ENCODE results near the gene ST8SIA4.

Gene ST8SIA4, protein sequence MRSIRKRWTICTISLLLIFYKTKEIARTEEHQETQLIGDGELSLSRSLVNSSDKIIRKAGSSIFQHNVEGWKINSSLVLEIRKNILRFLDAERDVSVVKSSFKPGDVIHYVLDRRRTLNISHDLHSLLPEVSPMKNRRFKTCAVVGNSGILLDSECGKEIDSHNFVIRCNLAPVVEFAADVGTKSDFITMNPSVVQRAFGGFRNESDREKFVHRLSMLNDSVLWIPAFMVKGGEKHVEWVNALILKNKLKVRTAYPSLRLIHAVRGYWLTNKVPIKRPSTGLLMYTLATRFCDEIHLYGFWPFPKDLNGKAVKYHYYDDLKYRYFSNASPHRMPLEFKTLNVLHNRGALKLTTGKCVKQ

DNA sequence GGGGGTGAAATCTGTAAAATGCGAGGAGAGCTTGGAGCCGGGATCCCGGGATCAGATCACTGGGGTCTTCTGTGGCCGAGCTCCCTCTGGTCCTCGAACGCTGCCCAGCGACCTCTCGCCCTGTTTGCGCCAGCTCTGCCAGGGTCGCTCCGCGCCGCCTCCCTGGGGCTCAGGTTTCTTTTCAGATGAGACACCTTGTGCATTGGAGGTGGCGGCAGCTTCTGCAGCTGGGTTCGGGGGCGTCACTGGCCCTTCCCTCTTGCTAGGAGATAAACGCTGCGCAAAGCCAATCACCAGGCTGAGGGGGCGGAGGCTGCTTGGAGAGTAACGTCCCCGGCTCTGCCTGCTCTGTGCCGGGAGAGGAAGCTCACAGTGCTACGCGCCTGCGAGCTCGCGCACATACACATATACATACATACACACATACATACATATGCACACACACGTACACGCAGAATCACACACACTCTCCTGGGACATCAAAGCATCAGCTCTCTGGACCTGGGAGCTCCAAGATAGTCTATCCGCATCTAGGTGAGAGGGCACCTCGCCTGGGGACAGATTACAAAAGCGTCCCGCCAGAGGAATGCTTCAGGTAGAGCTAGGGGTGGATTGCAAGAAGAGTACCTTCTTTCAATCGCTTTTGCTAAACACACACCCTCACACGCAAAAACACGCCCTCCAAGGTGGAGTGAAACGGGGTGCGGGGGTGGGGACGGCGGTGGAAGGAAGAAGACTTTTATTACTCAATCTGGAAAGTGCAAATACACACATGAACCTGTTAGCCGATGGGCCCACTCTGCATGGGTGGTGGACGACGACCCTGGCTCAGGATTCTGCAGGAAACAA is at the start of gene ST8SIA4:
Gene ST8SIA4, minus strand, starts transcription at position 244 of the 849 bp plus-strand sequence. CDS start 327 bp downstream, outside the sequence.
- peak; percentile 88 to 89 for DNase-seq

DNA sequence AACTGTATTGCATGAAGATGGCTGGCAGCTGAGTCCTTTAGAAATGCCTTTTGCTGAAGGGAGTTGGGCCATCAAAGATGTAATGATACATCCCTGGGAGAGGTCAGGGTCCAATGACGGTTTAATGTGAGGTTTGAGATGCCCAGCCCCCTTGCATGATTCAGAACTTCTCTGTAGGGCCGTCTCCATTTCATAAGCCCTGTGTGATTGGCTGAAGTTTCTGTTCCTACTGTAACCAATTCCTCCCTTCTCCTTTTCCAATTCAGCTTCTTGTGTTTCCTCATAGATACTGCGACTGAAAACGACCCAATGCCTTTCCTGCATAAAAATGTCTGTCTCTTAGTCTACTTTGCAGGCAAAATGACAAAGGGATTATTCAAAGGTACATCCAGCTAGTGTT is 47.9 kb upstream of the ST8SIA4 start:
- no peak for DNase-seq

DNA sequence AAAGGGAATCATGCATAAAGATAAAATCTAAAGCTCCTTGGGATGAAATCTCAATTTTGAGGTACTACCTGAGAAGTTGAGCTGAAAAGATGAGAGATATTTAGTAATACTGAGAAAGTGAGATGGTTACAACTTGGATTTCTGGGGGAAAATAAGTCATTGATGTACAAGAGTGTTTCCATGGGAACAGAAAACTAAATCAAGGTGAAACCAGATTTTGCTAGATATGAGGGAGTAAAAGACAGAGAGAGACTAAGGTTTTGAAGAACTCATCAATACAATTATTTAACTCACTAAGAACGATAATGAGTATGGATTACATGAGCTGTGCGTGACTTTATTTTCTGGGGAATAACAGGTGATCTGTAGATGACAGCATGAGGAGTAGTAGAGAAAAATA is 10.2 kb upstream of the ST8SIA4 start:
- DNase-seq: no peak

DNA sequence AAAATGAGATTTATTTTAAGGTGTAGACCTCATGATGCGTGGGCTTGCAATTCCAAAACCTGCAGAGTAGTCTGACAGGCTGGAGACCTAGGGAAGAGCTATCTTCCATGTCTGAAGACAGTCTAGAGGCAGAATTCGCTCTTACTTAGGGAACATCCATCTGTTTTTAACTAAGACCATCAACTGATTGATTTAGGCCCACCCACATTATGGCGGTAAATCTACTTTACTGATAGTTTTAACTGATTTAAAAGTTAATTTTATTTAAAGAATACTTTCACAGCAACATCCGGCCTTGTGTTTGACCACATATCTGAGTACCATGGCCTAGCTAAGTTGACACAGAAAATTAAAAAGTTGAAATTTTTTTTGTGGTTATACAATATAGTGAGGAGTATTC is 6.0 kb upstream of the ST8SIA4 start:
- no peak for DNase-seq

DNA sequence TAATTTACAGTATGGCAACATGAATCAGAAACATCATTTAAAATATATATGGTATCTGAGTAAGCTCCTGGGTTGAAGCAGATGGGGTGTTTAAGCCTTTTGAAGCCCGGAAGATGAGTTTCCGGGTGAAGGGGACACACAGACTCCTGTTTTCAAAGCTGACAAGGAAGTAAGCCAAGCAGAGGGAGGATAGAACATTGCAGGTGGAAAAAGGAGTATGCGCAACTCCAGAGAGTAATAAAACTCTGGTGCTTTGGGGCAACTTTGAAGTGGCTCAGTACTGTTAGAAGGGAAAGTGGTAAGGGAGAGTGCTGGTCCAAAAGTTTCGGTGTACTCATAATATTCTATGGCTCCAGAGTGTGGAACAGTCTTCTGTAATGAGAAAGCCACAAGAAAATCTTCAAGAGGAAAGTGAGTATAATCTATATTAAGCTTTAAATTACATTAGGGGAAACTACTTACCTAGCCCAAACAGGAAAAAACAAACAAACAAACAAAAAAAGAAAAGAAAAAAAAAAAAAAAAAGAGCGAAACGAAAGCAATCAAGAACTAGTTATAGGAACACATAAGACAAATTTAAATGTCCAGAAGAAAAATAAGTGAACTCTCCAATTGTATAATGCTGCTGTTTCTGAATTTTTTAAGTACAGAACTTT is 2.3 kb upstream of the ST8SIA4 start:
- DNase-seq: no peak

DNA sequence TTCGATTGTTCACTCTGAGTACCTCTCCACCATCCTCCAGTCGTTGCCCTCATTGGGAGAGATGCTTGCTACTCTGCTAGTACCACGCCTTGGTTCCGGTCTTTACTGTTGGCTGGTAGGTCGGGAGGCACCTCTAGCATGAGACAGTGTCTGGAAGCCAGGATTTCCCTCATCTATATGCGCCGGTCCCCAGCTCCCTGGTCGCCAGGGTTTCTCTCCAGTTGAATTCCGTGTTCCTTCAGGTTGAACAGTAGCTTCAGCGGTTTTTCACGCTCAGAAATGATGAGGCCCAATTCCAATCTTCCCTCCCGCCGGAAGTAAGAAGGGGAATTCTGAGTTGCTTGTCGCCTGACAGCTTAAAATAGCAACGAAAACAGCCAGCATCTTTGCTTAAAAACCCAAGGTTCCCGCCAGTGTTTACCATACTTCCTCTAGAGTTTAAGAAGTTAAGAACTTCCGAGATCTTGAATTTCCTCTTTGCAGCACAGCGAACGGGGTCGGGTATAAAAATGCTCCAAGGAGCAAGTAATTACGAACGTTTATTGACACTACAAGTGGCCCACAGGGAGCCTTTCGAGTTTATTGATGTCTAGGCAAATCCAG is 1.3 kb upstream of the ST8SIA4 start:
- DNase-seq: peak in 1 of 2 experiments; percentile 30

DNA sequence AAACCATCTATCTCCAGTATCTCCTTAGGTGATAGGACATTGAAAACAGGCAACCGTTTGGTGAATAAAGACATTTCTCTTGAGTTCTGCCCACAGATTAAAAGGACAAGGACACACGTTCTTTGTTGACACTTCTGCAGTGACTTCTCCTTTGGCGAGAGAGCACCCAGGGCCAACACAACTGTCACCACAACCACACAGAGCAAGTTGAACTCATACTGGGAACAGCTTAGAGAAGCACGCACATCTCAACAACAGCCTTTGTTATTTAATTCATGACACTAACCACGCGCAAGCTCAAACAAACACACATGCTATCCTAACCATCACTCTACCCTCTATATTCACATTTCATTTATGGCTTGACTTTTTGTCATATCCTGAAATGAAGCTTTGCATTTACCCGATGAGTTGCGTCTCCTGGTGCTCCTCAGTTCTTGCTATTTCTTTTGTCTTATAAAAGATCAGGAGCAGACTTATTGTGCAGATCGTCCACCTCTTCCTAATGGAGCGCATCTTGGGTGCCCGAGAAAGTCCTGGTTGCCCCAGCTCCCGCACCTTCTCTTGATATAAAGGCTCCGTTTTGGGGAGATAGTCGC is 543 bp downstream of the ST8SIA4 start:
- DNase-seq: peak in 1 of 2 experiments; percentile 7

DNA sequence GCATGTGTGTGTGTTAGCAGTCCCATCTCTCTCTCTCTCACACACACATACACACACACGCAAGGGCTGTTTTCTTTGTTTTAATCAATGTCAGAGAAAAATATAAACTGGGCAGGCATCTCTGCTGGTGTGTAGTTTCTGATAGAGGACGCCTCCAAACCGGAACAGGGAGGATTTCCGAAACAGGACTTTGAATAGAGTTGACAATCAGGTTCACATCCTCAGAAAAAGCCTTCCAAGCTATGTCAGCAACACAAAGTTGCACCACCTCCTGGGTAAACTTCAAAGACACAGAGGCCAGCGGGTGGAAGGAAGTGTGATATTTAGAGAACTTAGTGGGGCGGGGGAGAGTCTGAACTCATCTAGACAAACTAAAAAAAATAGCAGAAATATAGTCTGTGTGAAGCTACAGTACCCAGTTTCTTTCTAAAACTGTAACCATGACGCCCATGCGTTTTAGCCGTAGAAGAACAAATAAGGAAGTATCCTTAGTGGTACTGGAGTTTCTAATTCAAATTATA is 1.2 kb downstream of the ST8SIA4 start:
- DNase-seq: peak; percentile 53 to 55

DNA sequence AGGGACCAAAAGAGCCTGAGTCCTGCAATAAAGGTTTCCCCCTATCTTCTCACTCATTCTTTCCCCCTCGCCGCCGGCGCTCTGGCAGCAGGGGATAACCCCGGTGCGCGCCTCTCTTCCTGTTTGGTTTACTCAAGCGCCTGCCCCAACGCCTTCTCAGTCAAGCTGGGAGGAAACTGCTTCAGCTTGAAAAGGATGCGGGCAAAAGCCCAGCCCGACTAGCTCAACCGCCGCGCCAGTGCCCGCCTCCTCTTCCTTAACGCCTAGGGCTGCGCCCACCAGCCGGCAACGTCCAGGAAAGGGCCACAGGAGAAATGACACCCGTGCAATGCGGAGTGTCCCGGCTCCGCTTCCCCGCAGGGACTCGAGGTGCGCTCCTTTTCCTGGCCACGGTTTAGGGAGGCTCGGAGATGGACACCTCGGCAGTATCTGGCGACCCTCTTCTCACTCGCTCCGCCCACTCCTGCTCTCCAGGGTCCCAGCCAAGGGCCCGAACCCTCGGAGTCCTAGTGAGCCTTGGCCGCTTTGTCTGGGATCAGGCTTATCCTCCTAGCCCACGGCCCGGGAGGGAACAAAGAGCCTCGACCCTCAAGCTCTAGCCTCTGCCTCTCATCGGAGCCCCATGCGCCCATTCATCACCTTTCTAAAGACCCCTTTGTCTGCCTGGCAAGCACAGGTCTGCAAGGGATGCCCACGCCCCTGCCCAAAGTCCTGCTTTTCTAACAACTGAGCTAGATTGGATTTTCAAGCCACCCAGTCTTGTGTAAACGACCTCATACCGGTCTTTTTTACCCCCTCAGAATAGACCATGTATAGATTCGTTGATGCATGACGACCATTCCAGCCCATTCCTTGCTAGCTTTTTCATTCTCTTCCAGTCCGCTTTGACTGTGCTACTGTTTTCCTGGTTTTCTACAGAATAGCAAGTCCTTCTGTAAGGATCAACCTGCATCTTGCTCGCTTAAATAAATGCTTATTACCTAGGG is 2.0 kb downstream of the ST8SIA4 start:
- DNase-seq: peak; percentile 92 to 94

DNA sequence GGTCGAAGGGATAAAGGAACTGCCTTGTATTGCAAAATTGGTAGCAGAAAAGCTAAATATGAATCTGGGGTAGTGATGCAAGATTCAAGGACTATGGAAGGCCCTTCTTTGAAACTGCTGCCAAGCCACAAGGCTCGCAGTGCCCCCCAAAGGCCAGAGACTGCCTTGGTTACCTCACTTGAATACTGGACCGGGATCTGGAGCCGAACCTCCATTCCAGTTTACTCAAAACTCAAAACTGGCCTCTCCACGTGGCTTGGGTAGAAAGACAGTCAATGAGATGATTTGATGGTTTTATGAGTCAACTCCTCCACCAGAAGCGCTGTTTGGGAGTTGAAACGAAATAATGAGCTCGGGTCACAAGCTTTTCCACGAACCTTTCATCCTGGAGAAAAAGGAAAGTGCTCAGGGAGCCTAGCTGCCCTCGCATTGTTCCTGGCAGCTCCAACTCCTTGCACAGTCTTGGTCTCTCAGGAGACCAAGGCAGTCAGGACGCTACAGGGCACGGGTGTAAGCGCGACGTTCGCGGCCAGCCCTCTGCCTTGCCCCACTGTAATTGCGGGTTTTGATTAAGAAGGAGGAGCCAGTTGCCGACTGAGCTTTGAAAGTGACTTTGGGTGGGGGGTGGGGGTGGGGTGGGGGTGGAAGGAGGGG is 2.8 kb downstream of the ST8SIA4 start:
- peak; percentile 42 to 49 for DNase-seq

DNA sequence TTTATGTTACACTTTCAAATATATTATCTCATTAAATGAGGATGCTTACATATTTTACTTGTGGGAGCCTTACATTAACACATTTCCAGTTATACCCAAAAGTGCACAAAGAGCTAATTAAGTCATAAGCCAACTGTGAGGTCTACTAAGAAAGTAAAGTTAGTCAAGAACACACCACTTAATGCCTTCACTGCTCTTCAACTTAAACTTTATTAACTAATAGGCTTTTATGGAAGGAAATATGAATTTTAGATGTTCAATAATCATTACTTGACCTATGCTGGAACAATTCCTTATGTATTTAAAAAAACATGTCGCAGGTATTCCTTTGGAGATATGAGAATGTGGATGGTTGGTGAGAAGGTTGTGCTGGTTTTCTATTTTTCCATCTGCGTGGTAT is 3.4 kb downstream of the ST8SIA4 start:
- no peak for DNase-seq

DNA sequence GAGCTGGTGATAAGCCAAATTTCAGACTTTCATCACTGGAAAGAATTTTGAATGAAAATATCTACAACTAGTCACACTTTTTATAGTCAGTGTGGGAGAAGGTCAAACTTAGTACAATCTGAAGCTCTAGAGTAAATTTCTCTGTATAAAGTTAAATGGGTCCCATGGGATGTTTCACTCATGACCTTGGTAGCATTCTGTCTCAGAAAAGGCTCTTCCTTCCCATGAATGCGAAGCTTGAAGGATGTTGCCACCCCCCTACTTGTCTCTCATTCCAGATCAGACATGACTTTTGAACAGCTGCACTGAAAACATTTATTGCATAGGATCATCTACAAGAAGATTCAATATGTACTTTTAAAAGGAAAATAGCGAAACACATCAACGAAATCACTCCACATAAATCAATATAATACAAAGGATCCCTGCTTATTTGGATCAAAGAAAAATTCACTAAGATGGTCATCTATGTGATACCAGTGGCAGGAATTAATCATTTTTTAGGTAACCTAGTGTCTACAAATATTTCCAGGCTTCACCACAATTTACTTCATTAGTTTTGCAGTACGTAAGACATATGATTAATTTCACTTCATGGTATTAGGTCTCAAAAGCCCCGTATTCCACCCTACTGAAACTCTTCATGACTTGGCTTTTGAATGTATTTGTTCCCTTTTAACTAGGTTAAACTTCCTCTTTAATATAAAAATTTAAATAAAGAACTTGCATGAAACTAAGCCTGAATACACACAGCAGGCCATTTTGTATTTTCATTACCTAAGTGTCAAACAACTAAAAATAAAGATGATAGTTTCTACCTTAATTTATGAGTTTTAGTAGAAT is 4.4 kb downstream of the ST8SIA4 start:
- DNase-seq: no peak

DNA sequence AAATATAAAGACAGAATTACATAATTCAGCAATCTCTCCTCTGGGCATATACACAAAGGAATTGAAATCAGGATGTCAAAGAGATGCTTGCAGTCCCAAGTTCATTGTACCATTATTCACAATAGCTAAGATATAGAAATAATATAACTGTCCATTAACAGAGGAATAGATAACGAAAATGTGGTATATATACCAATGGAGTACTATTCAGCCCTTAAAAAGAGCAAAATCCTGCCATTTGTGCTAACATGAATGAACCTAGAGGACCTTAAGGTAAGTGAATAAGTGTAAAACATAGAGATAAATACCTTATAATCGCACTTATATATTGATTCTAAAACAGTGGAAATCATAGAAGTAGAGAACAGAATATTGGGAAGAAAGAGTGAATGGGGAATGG is 7.0 kb downstream of the ST8SIA4 start:
- DNase-seq: no peak

DNA sequence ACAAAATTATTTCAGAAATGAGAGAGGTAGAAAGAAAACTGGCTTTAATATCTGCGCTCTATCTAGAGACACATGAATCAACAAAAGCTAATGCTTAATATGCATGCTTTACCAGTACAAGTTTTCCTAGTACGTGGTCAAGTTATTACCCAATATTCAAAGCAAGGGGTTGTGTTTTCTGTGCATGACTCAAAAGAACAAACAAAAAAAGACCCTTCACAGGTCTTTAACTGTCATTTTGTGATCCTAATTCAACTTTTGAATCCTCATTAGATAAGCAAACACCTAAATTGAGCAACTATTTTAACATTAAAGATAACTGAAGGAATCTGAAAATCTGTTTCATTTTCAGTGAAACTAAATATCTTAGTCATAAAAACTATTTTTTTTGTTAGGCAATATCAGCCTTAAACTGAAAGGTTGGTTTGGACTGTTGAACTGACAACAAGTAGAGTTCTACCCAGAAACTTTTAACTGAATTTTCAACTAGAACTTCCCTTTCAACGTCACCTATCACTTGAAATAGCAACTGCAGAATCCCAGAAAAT is 12.5 kb downstream of the ST8SIA4 start:
- DNase-seq: no peak

DNA sequence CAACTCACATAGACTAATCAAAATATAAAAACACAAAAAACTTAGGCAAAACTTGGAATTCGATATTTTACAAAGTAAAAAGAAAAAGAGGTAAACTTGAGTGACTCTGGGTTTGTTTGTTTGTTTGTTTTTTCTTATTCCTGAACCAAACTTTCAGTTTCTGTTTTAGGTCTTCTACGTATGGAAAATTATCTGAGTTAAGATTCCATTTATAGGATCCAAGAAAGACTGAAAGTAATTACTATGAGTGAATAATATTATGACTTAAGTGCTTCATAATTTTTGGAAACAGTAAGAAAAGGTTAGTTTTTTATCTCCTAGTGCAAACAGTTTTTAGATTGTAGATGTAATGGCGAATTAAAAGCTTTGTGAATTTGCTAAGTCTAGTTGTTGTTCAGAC is 13.2 kb downstream of the ST8SIA4 start:
- DNase-seq: no peak

DNA sequence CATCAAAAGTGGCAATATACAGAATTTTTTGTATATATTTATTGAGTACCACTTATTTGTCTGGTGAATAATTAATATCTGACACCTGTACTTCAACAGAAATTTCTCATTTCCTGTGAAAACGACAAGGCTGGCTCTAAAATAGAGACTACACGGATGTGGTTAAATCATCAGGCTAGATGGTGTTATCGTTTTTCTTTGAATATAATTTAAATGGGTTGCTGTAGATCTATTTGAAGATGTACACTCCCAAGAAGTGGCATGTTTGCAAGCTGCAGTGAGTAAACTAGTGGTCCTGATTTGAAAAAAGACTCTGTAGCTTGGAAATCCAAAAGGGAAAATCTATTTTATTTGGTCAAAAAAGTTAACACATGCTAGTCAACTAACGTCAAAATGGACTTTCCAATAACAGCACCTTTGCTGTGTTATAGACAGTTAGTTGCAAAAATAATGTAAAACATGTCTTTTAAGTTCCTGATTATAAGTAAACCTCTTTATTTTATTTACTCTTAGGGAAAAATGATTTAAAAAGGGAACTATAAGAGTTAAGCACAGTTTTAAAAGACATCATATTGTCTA is 13.8 kb downstream of the ST8SIA4 start:
- DNase-seq: no peak

DNA sequence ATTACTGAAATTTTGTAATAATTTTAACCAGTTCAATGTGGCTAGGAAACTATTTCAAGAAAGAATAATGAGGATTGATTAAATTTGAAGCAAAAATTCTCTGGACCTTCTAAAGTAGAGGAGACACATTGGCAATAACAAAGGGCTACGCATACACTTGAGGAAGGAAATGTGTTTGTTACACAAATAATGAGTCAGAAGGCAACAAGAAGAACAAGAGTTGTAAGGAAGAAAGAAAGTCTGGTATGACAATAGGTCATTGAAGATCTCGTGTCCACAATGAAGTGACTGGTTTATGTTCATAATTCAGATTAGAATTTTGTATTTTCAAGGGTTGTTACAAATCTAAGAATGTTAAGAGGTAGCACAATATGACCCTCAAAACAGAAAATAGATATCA is 25.8 kb downstream of the ST8SIA4 start:
- no peak for DNase-seq

DNA sequence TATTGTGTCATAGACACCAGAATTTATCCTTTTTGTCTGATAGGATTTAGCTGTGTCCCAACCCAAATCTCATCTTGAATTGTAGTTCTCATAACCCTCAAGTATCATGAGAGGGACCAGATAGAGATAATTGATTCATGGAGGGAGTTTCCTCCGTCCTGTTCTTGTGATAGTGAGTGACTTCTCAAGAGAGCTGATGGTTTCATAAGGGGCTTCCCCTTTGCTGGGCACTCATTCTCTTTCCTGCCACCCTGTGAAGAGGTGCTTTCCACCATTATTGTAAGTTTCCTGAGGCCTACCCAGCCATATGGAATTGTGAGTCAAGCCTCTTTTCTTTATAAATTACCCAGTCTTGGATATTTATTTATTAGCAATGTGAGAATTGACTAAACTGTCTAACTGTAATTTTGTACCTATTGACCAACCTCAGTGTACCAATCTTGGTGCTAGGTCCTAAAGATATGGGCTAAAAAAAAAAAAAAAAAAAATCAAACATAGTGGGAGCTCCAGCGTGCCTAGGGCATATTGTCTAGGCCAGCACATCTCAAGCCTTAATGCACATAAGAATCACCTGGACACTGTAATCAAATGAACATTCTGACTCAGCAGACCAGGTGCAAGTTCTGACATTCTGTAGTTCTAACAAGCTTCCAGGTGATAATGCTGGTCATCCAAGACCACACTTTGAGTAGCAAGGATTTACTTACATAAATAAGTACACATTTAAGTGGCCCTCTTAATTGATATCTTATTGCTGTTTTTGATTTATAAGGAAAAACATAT is 30.5 kb downstream of the ST8SIA4 start:
- peak in 1 of 2 experiments; percentile 3 for DNase-seq
